ENCODE results near the gene SELENOF. TPM values are rescaled to one million over a fixed set of nuclear protein-coding genes. Genes with fewer than 3 reads are reported as not detected.

SELENOF gene
- total RNA-seq, 2 experiments from 2014 or later = 140 to 141 TPM

DNA sequence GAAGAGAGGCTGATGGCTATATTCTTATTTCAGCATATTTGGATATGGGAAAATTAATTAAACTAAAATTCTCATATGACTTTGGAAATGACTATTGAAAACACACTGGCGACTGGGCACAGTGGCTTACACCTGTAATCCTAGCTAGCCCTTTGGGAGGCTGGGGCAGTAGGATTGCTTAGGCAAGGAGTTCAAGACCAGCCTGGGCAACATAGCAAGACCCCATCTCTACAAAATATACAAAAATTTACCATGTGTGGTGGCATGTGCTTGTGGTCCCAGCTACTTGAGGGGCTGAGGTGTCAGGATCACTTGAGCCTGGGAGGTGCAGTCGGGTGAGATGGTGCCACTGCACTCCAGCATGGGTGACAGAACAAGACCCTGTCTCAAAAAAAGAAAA, 26.7 kb upstream of the SELENOF start:
- ATAC-seq (no peak), DNase-seq (no peak)
- no peak overlapping the region for H3K4me3 Mint-ChIP-seq
- no peaks in the 10 kb centered on the region for H3K36me3 Mint-ChIP-seq (ENCODE audit: low read depth)
- CTCF ChIA-PET = no interaction called here
- no peaks in the 10 kb centered on the region for H3K27me3 Mint-ChIP-seq
- H3K4me1 Mint-ChIP-seq = peaks cover 7% of the 10 kb centered on the region
- H3K9me3 Mint-ChIP-seq (ENCODE audit: low read depth) = no peaks in the 10 kb centered on the region
- POLR2A ChIA-PET = no interaction called here
- intact Hi-C loops (cut with DNase I, micrococcal nuclease) = no loop called here
- no peak overlapping the region for H3K27ac Mint-ChIP-seq

DNA sequence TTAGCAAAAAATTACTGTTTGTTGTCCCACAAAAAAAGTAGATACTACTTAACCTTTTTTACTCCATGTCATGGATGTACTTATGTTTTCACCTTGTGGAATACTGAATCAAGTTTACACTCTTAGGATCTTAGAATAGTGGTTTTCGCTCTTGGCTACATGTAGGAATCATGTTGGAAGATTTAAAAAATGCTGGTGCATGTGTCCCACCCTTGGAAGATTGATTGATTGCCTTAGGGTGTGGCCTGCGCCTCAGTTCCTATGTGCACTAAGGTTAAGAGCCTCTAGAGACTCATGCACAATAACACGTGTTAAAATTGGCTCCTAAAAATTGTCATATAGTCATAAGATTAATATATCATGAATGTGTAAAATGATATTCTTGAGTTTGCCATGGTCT, 25.5 kb upstream of the SELENOF start:
- H3K27me3 Mint-ChIP-seq = no peaks in the 10 kb centered on the region
- CTCF ChIA-PET = interaction anchor here (0.9 kb wide), 1 partner anchor 9 kb away, joined by 3 read pairs; no protein-coding TSS in a partner anchor
- intact Hi-C loops (cut with DNase I, micrococcal nuclease) = no loop called here
- no peaks in the 10 kb centered on the region for H3K9me3 Mint-ChIP-seq (ENCODE audit: low read depth)
- no peaks in the 10 kb centered on the region for H3K36me3 Mint-ChIP-seq (ENCODE audit: low read depth)
- POLR2A ChIA-PET = no interaction called here
- ATAC-seq (no peak), DNase-seq (no peak)
- no peak overlapping the region for H3K27ac Mint-ChIP-seq
- no peak overlapping the region for H3K4me3 Mint-ChIP-seq
- peaks cover 9% of the 10 kb centered on the region for H3K4me1 Mint-ChIP-seq

DNA sequence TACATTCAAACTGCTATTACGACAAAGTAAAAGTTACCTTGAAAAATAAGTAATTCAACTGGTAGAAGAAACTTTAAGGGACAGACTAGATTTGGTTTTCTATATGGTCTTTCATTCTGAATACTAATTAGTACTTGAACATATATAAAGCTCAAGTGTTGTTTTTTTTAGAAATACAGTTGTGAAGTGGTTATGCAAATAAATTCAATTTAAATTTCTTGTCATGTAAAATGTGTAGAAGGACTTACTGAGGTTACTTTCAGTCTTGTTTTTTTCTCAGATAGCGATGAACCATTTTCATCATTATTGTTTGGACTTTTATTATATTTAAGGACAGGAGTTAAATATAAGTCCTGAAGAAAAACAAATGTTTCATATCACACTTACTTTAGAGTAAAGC, 24.9 kb upstream of the SELENOF start:
- DNase-seq = no peak
- POLR2A ChIA-PET = no interaction called here
- no peaks in the 10 kb centered on the region for H3K36me3 Mint-ChIP-seq (ENCODE audit: low read depth)

DNA sequence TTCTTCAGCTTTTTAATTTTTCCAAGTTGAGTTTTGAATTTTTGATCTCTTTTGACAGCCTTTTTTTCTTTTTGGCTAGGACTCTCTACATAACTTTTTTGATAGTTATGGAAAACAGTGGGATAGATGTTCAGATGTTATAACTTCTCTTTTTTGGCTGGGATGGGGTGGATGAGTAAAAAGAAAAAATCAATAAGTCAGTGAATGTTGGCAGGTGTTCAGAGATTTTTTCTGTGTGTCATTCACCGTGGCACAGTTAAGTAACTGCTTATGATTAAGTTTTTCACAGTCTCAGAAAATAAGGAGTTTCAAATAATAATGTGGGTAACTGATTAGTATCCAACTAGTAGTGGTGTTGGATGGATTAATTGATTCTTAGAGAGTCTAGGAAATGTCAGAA, 24.5 kb upstream of the SELENOF start:
- Mint-ChIP-seq H3K9me3 (ENCODE audit: low read depth) (no peaks in the 10 kb centered on the region), H3K4me3 (no peak overlapping the region), H3K36me3 (ENCODE audit: low read depth) (no peaks in the 10 kb centered on the region), H3K4me1 (peaks cover 18% of the 10 kb centered on the region), H3K27me3 (no peaks in the 10 kb centered on the region), H3K27ac (no peak overlapping the region)
- no peak for DNase-seq
- CTCF ChIA-PET = no interaction called here
- intact Hi-C loops (cut with DNase I, micrococcal nuclease) = no loop called here
- POLR2A ChIA-PET = no interaction called here
- ATAC-seq = no peak

More for the DNA sequence above, 24.9 kb upstream of the SELENOF start:
- no peaks in the 10 kb centered on the region for H3K27me3 Mint-ChIP-seq
- peaks cover 14% of the 10 kb centered on the region for H3K4me1 Mint-ChIP-seq
- no peak overlapping the region for H3K27ac Mint-ChIP-seq
- no peak for ATAC-seq
- intact Hi-C loops (cut with DNase I, micrococcal nuclease) = no loop called here
- H3K9me3 Mint-ChIP-seq (ENCODE audit: low read depth) = no peaks in the 10 kb centered on the region
- H3K4me3 Mint-ChIP-seq = no peak overlapping the region
- CTCF ChIA-PET = interaction anchor here (0.9 kb wide), 1 partner anchor 10 kb away, joined by 3 read pairs; no protein-coding TSS in a partner anchor

- peak overlapping the region; percentile 16 for H3K27ac Mint-ChIP-seq
- ChIA-PET POLR2A (interaction anchor here (0.7 kb wide), 1 partner anchor 18 kb away, joined by 3 read pairs; no protein-coding TSS in a partner anchor), CTCF (interaction anchor here (1.0 to 2.3 kb wide), 4 partner anchors 18 to 61 kb away, joined by 3 to 7 read pairs (median 5); partner anchors contain the start of gene SELENOF)
- H3K4me3 Mint-ChIP-seq = no peak overlapping the region
- H3K36me3 Mint-ChIP-seq (ENCODE audit: low read depth) = no peaks in the 10 kb centered on the region
- intact Hi-C loops (cut with DNase I, micrococcal nuclease) = no loop called here
- peaks cover 27% of the 10 kb centered on the region for H3K4me1 Mint-ChIP-seq
- ATAC-seq = no peak
- no peaks in the 10 kb centered on the region for H3K27me3 Mint-ChIP-seq
- no peak for DNase-seq
- H3K9me3 Mint-ChIP-seq (ENCODE audit: low read depth) = no peaks in the 10 kb centered on the region
Observed at GRCh38 chr1:86933562-86934377, 19.8 kb upstream of the SELENOF start.

- Mint-ChIP-seq H3K4me1 (peaks cover 23% of the 10 kb centered on the region), H3K4me3 (no peak overlapping the region), H3K27me3 (no peaks in the 10 kb centered on the region), H3K36me3 (ENCODE audit: low read depth) (no peaks in the 10 kb centered on the region), H3K27ac (no peak overlapping the region), H3K9me3 (ENCODE audit: low read depth) (no peaks in the 10 kb centered on the region)
- intact Hi-C loops (cut with DNase I, micrococcal nuclease) = no loop called here
- ATAC-seq (no peak), DNase-seq (no peak)
- ChIA-PET CTCF (interaction anchor here (1.6 to 2.3 kb wide), 2 partner anchors 17 to 19 kb away, joined by 5 to 7 read pairs; partner anchors contain the start of gene SELENOF), POLR2A (no interaction called here)
Observed at GRCh38 chr1:86933051-86933450, 19.1 kb upstream of the SELENOF start.

- POLR2A ChIA-PET = no interaction called here
- intact Hi-C loops (cut with DNase I, micrococcal nuclease) = no loop called here
- DNase-seq = no peak
- CTCF ChIA-PET = no interaction called here
- Mint-ChIP-seq H3K4me1 (peaks cover 30% of the 10 kb centered on the region), H3K27ac (no peak overlapping the region), H3K9me3 (ENCODE audit: low read depth) (peaks cover 13% of the 10 kb centered on the region), H3K36me3 (ENCODE audit: low read depth) (peaks cover 12% of the 10 kb centered on the region), H3K27me3 (no peaks in the 10 kb centered on the region), H3K4me3 (no peak overlapping the region)
- ATAC-seq = no peak
Observed at GRCh38 chr1:86928819-86929218, 14.9 kb upstream of the SELENOF start.

- ChIA-PET POLR2A (no interaction called here), CTCF (interaction anchor here (1.0 to 1.2 kb wide), 3 partner anchors 11 to 158 kb away, joined by 3 to 5 read pairs (median 4); partner anchors contain the start of gene HS2ST1)
- Mint-ChIP-seq H3K27ac (no peak overlapping the region), H3K36me3 (ENCODE audit: low read depth) (peaks cover 23% of the 10 kb centered on the region), H3K9me3 (ENCODE audit: low read depth) (peaks cover 24% of the 10 kb centered on the region), H3K4me1 (peaks cover 19% of the 10 kb centered on the region), H3K4me3 (no peak overlapping the region), H3K27me3 (no peaks in the 10 kb centered on the region)
- ATAC-seq (no peak), DNase-seq (no peak)
- intact Hi-C loops (cut with DNase I, micrococcal nuclease) = no loop called here
Observed at GRCh38 chr1:86926883-86927282, 13.0 kb upstream of the SELENOF start.

- Mint-ChIP-seq H3K27me3 (no peaks in the 10 kb centered on the region), H3K4me3 (no peak overlapping the region), H3K27ac (no peak overlapping the region), H3K4me1 (peaks cover 18% of the 10 kb centered on the region), H3K36me3 (ENCODE audit: low read depth) (peaks cover 23% of the 10 kb centered on the region), H3K9me3 (ENCODE audit: low read depth) (peaks cover 24% of the 10 kb centered on the region)
- ATAC-seq (no peak), DNase-seq (no peak)
- POLR2A ChIA-PET = no interaction called here
- intact Hi-C loops (cut with DNase I, micrococcal nuclease) = no loop called here
- CTCF ChIA-PET = no interaction called here
Observed at GRCh38 chr1:86925742-86926141, 11.8 kb upstream of the SELENOF start.

DNA sequence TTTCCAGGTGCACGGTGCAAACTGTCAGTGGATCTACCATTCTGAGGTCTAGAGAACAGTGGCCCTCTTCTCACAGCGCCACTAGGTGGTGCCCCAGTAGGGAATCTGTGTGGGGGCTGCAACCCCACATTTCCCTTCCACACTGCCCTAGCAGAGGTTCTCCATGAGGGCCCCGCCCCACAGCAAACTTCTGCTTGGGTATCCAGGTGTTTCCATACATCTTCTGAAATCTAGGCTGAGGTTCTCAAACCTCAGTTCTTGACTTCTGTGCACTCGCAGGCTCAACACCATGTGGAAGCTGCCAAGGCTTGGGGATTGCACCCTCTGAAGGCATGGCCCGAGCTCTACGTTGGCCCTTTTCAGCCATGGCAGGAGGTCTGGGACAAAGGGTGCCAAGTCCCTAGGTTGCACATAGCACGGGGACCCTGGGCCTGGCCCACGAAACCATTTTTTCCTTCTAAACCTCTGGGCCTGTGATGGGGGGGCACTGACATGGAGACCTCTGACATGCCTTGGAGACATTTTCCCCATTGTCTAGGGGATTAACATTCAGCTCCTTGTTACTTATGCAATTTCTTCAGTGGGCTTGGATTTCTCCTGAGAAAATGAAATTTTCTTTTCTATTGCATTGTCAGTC, 10.5 kb upstream of the SELENOF start:
- CTCF ChIA-PET = no interaction called here
- ATAC-seq (no peak), DNase-seq (no peak)
- no peak overlapping the region for H3K27ac Mint-ChIP-seq
- POLR2A ChIA-PET = no interaction called here
- no peak overlapping the region for H3K4me3 Mint-ChIP-seq
- H3K4me1 Mint-ChIP-seq = peaks cover 18% of the 10 kb centered on the region
- peaks cover 23% of the 10 kb centered on the region for H3K36me3 Mint-ChIP-seq (ENCODE audit: low read depth)
- intact Hi-C loops (cut with DNase I, micrococcal nuclease) = no loop called here
- H3K9me3 Mint-ChIP-seq (ENCODE audit: low read depth) = peaks cover 24% of the 10 kb centered on the region
- no peaks in the 10 kb centered on the region for H3K27me3 Mint-ChIP-seq

GRCh38 chr1:86922445-86922844, 8.5 kb upstream of the SELENOF start:
- H3K9me3 Mint-ChIP-seq (ENCODE audit: low read depth) = peaks cover 24% of the 10 kb centered on the region

DNA sequence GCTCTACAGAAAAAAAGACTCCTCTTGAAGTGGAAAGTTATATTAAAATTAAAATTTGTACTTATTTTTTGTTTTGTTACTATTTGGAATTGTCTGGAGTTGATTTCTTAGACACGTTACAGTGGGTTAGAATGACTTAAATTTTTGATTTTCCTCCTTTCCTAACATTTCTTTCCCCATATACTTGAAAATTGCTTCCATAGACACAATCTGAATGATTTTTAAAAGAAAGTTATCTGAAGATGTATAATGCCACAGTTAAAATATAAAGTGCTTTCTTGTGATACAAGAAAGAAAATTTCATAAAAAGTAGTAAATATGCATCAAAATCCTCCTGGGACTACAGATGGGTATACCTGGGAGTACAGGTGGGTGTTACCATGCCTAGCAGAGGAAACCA, 2.8 kb upstream of the SELENOF start:
- Mint-ChIP-seq H3K4me1 (peaks cover 17% of the 10 kb centered on the region), H3K27me3 (no peaks in the 10 kb centered on the region), H3K4me3 (no peak overlapping the region), H3K27ac (no peak overlapping the region), H3K9me3 (ENCODE audit: low read depth) (no peaks in the 10 kb centered on the region), H3K36me3 (ENCODE audit: low read depth) (no peaks in the 10 kb centered on the region)
- intact Hi-C loops (cut with DNase I, micrococcal nuclease) = loop anchor here in 1 of 2 experiments (5.0 kb wide), 1 partner anchor 51 kb away; no protein-coding TSS in a partner anchor
- ChIA-PET POLR2A (no interaction called here), CTCF (interaction anchor here (3.3 kb wide), 1 partner anchor 168 kb away, joined by 21 read pairs; no protein-coding TSS in a partner anchor)
- ATAC-seq (no peak), DNase-seq (no peak)

More at GRCh38 chr1:86922445-86922844, 8.5 kb upstream of the SELENOF start:
- H3K4me1 Mint-ChIP-seq = peaks cover 13% of the 10 kb centered on the region
- ATAC-seq = no peak
- H3K27ac Mint-ChIP-seq = no peak overlapping the region
- no peak for DNase-seq
- ChIA-PET CTCF (no interaction called here), POLR2A (no interaction called here)
- H3K36me3 Mint-ChIP-seq (ENCODE audit: low read depth) = peaks cover 23% of the 10 kb centered on the region
- H3K4me3 Mint-ChIP-seq = no peak overlapping the region
- intact Hi-C loops (cut with DNase I, micrococcal nuclease) = no loop called here
- H3K27me3 Mint-ChIP-seq = no peaks in the 10 kb centered on the region
